Activated naive CD4-positive, alpha-beta T cell treated with anti-CD3 and anti-CD28 coated beads, Interleukin-2, amount 10 ng/mL, durations not matched to agents 7 days and 5 days (primary cell): ENCODE data around the gene SPAG17.
"Not testable (repeated sequence)": the region's sequence is repeated elsewhere in the genome, so short reads cannot be mapped to it uniquely, and the experiment has no call there.

Experiments
- CTCF ChIA-PET: fragments of 350-600 bp; sonication (Branson Sonifier 250); formaldehyde crosslinking; loops from one replicate; lab custom pipeline; 2021; ENCODE audit warnings: antibody characterized with exemption; lab: Charles Lee
- DNase-seq: peaks from one replicate; pipeline ENCODE4 v3.0.0-alpha.2; 2020
- H3K27ac Mint-ChIP-seq: one replicate; pipeline ENCODE4 v1.8.0; 2021; ENCODE audit warnings: mild to moderate bottlenecking, moderate library complexity, mixed read lengths
- H3K27me3 Mint-ChIP-seq: one replicate; pipeline ENCODE4 v1.8.0; 2021; ENCODE audit warnings: mild to moderate bottlenecking, mixed read lengths
- H3K36me3 Mint-ChIP-seq: one replicate; pipeline ENCODE4 v1.8.0; 2021; ENCODE audit warnings: mixed read lengths
- H3K4me1 Mint-ChIP-seq: one replicate; pipeline ENCODE4 v1.8.0; 2021; ENCODE audit warnings: mixed read lengths
- H3K4me3 Mint-ChIP-seq: one replicate; pipeline ENCODE4 v1.8.0; 2021; ENCODE audit warnings: mild to moderate bottlenecking, moderate library complexity, mixed read lengths
- H3K9me3 Mint-ChIP-seq: one replicate; pipeline ENCODE4 v1.8.0; 2021; ENCODE audit warnings: mixed read lengths

The SPAG17 gene

GRCh38 chr1:117929343-117930172, 255.5 kb downstream of the SPAG17 start, which contains the start of the genes GDAP2 and WDR3:
TSS of gene GDAP2 (minus strand) at chr1:117929621. CDS start at chr1:117920357, 9,264 bp downstream.
TSS of gene WDR3 (plus strand) at chr1:117929739. CDS start at chr1:117933320, 3,581 bp downstream.
- DNase-seq, result peak; percentile 98
- CTCF ChIA-PET, result interaction anchor here (0.6 to 3.1 kb wide), 2 partner anchors 34 to 53 kb away, joined by 3 to 15 read pairs; no protein-coding TSS in a partner anchor

GRCh38 chr1:117928881-117929342, 256.1 kb downstream of the SPAG17 start:
- peak; percentile 73 for DNase-seq
- Mint-ChIP-seq H3K9me3 (no peaks in the 10 kb centered on the region), H3K27ac (peak overlapping the region; percentile 90), H3K4me3 (peak overlapping the region; percentile 90), H3K27me3 (peaks cover 9% of the 10 kb centered on the region), H3K36me3 (peaks cover 11% of the 10 kb centered on the region), H3K4me1 (peaks cover 42% of the 10 kb centered on the region)
- CTCF ChIA-PET, result interaction anchor here (3.1 kb wide), 1 partner anchor 33 kb away, joined by 15 read pairs; no protein-coding TSS in a partner anchor

More at GRCh38 chr1:117929343-117930172, 255.5 kb downstream of the SPAG17 start, which contains the start of the genes GDAP2 and WDR3:
- Mint-ChIP-seq H3K4me3 (peak within 1 kb of the TSS; percentile 90), H3K4me1 (peaks cover 42% of the 10 kb centered on the region), H3K27me3 (peaks cover 9% of the 10 kb centered on the region), H3K9me3 (no peaks in the 10 kb centered on the region), H3K27ac (peak within 1 kb of the TSS; percentile 90), H3K36me3 (peaks cover 12% of the 10 kb centered on the region)

- H3K4me3 Mint-ChIP-seq, result no peak overlapping the region
Observed at GRCh38 chr1:117925981-117926380, 259.0 kb downstream of the SPAG17 start.

GRCh38 chr1:117922717-117923116, 262.3 kb downstream of the SPAG17 start:
- H3K27me3 Mint-ChIP-seq, CTCF ChIA-PET, H3K27ac Mint-ChIP-seq, H3K4me1 Mint-ChIP-seq, DNase-seq, H3K9me3 Mint-ChIP-seq, H3K4me3 Mint-ChIP-seq: not testable (repeated sequence)
- H3K36me3 Mint-ChIP-seq, result peaks cover 13% of the 10 kb centered on the region

More at GRCh38 chr1:117925981-117926380, 259.0 kb downstream of the SPAG17 start:
- H3K9me3 Mint-ChIP-seq, result no peaks in the 10 kb centered on the region
- no peak overlapping the region for H3K27ac Mint-ChIP-seq
- DNase-seq, result no peak
- H3K36me3 Mint-ChIP-seq, result peaks cover 7% of the 10 kb centered on the region
- H3K4me1 Mint-ChIP-seq, result peaks cover 24% of the 10 kb centered on the region
- H3K27me3 Mint-ChIP-seq, result peaks cover 9% of the 10 kb centered on the region
- CTCF ChIA-PET, result interaction anchor here (2.0 kb wide), 1 partner anchor 30 kb away, joined by 11 read pairs; no protein-coding TSS in a partner anchor

GRCh38 chr1:117921991-117922390, 263.0 kb downstream of the SPAG17 start:
- no peak overlapping the region for H3K27ac Mint-ChIP-seq
- CTCF ChIA-PET, result no interaction called here
- no peaks in the 10 kb centered on the region for H3K27me3 Mint-ChIP-seq
- no peaks in the 10 kb centered on the region for H3K9me3 Mint-ChIP-seq
- H3K4me1 Mint-ChIP-seq, result peaks cover under 1% of the 10 kb centered on the region
- H3K36me3 Mint-ChIP-seq, result peaks cover 14% of the 10 kb centered on the region
- DNase-seq, result no peak
- H3K4me3 Mint-ChIP-seq, result no peak overlapping the region

DNA sequence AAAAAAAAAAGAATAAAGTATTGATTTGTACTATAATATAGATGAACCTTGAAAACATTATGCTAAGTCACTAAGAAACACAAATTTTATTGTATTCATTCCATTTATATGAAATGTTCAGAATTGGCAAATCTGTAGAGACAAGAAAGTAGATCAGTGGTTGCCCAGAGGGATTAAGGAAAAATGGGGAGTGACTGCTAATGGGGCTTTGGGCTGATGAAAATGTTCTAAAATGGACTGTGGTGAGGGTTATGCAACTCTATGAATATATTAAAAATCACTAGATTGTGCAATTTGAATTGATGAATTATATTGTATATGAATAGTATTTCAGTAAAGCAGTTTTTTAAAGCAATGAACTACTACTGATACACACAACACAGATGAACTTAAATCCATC, 265.7 kb downstream of the SPAG17 start:
- Mint-ChIP-seq H3K27ac (no peak overlapping the region), H3K4me3 (no peak overlapping the region), H3K9me3 (no peaks in the 10 kb centered on the region), H3K36me3 (peaks cover 33% of the 10 kb centered on the region), H3K27me3 (no peaks in the 10 kb centered on the region), H3K4me1 (no peaks in the 10 kb centered on the region)
- CTCF ChIA-PET, result no interaction called here
- DNase-seq, result no peak

GRCh38 chr1:117911051-117911450, 274.0 kb downstream of the SPAG17 start:
- H3K9me3 Mint-ChIP-seq, result no peaks in the 10 kb centered on the region
- no peak for DNase-seq
- CTCF ChIA-PET, result interaction anchor here (1.5 kb wide), 1 partner anchor 15 kb away, joined by 3 read pairs; no protein-coding TSS in a partner anchor
- no peak overlapping the region for H3K27ac Mint-ChIP-seq
- H3K4me1 Mint-ChIP-seq, result peaks cover 3% of the 10 kb centered on the region
- H3K27me3 Mint-ChIP-seq, result no peaks in the 10 kb centered on the region
- peaks cover 48% of the 10 kb centered on the region for H3K36me3 Mint-ChIP-seq
- no peak overlapping the region for H3K4me3 Mint-ChIP-seq

- DNase-seq, result no peak
- CTCF ChIA-PET, result interaction anchor here (4.1 kb wide), 1 partner anchor 9 kb away, joined by 25 read pairs; no protein-coding TSS in a partner anchor
- Mint-ChIP-seq H3K27me3 (no peaks in the 10 kb centered on the region), H3K9me3 (no peaks in the 10 kb centered on the region), H3K36me3 (peaks cover 45% of the 10 kb centered on the region), H3K4me3 (no peak overlapping the region), H3K4me1 (peaks cover 2% of the 10 kb centered on the region), H3K27ac (no peak overlapping the region)
Observed at GRCh38 chr1:117905019-117905418, 280.0 kb downstream of the SPAG17 start.

- Mint-ChIP-seq H3K27me3 (no peaks in the 10 kb centered on the region), H3K4me3 (no peak overlapping the region), H3K4me1 (peaks cover 2% of the 10 kb centered on the region), H3K36me3 (peaks cover 45% of the 10 kb centered on the region), H3K9me3 (no peaks in the 10 kb centered on the region), H3K27ac (no peak overlapping the region)
- CTCF ChIA-PET, result interaction anchor here (4.1 kb wide), 1 partner anchor 9 kb away, joined by 25 read pairs; no protein-coding TSS in a partner anchor
- DNase-seq, result no peak
Observed at GRCh38 chr1:117904485-117904884, 280.5 kb downstream of the SPAG17 start.
